ENCODE measurements around the gene MED16. TPM values are rescaled to one million over a fixed set of nuclear protein-coding genes. Genes with fewer than 3 reads are reported as not detected.

MED16 gene
- total RNA-seq, 1 donor from 2014 or later, result 74.2 TPM

GRCh38 chr19:913080-913748 lies 20.2 kb upstream of the MED16 start, which contains the start of gene R3HDM4:
TSS of gene R3HDM4 (minus strand) at chr19:913219. CDS start at chr19:913157, 62 bp downstream.
- Mint-ChIP-seq H3K4me1 (ENCODE audit: unreplicated experiment) (peaks cover 9% of the 10 kb centered on the region), H3K4me3 (peak within 1 kb of the TSS; percentile 85), H3K27ac (peak within 1 kb of the TSS; percentile 68), H3K36me3 (no peaks in the 10 kb centered on the region), H3K27me3 (peaks cover 8% of the 10 kb centered on the region), H3K9me3 (no peaks in the 10 kb centered on the region)
- TF ChIP-seq, protein P1, sequence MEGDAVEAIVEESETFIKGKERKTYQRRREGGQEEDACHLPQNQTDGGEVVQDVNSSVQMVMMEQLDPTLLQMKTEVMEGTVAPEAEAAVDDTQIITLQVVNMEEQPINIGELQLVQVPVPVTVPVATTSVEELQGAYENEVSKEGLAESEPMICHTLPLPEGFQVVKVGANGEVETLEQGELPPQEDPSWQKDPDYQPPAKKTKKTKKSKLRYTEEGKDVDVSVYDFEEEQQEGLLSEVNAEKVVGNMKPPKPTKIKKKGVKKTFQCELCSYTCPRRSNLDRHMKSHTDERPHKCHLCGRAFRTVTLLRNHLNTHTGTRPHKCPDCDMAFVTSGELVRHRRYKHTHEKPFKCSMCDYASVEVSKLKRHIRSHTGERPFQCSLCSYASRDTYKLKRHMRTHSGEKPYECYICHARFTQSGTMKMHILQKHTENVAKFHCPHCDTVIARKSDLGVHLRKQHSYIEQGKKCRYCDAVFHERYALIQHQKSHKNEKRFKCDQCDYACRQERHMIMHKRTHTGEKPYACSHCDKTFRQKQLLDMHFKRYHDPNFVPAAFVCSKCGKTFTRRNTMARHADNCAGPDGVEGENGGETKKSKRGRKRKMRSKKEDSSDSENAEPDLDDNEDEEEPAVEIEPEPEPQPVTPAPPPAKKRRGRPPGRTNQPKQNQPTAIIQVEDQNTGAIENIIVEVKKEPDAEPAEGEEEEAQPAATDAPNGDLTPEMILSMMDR (conservative IDR thresholded peaks at IDR 0.05), result no peak
- DNase-seq (ENCODE audit: extremely low spot score, unreplicated experiment), result no peak

DNA sequence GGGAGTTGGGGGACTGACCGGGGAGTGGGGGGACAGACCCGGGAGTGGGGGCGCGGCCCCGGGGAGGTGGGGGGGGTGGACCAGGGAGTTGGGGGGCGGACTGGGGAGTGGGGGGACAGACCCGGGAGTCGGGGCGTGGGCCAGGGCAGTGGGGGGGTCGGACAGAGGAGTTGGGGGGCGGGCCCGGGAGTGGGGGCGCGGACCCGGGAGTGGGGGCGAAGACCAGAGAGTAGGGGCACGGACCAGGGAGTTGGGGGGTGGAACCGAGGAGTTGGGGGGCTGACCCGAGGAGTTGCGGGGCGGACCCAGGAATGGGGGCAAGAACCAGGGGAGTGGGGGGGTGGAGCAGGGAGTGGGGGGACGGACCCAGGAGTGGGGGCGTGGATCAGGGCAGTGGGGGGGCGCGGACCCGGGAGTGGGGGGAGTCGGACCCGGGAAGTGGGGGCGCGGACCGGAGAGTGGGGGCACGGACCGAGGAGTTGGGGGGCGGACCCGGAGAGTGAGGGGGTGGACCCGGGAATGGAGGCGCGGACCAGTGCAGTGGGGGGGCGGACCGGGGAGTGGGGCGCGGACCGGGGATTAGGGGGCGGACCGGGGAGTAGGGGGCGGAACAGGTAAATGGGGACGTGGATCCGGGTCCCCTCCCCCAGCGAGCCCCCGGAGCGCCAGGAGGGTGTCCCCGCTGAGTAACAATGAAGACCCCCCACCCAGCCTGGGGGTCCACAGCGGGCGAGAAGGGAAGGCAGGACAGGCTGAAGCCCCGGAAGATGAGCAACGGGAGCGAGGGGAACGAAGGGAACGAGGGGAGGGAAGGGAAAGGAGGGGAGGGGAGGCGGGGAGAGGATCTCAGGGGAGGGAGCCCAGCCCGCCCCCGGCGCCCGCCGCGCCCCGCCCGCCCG lies 19.4 kb upstream of the MED16 start:
- Mint-ChIP-seq H3K27me3 (peaks cover 5% of the 10 kb centered on the region), H3K4me1 (ENCODE audit: unreplicated experiment) (peaks cover 9% of the 10 kb centered on the region), H3K27ac (no peak overlapping the region), H3K4me3 (peak overlapping the region; percentile 81), H3K9me3 (no peaks in the 10 kb centered on the region), H3K36me3 (no peaks in the 10 kb centered on the region)
- DNase-seq (ENCODE audit: extremely low spot score, unreplicated experiment), result no peak
- TF ChIP-seq, protein P1 (conservative IDR thresholded peaks at IDR 0.05), result no peak

- Mint-ChIP-seq H3K27ac (peak overlapping the region; percentile 62), H3K27me3 (peaks cover 5% of the 10 kb centered on the region)
- DNase-seq (ENCODE audit: extremely low spot score, unreplicated experiment), result no peak
Observed at GRCh38 chr19:911197-912033, 18.4 kb upstream of the MED16 start.

DNA sequence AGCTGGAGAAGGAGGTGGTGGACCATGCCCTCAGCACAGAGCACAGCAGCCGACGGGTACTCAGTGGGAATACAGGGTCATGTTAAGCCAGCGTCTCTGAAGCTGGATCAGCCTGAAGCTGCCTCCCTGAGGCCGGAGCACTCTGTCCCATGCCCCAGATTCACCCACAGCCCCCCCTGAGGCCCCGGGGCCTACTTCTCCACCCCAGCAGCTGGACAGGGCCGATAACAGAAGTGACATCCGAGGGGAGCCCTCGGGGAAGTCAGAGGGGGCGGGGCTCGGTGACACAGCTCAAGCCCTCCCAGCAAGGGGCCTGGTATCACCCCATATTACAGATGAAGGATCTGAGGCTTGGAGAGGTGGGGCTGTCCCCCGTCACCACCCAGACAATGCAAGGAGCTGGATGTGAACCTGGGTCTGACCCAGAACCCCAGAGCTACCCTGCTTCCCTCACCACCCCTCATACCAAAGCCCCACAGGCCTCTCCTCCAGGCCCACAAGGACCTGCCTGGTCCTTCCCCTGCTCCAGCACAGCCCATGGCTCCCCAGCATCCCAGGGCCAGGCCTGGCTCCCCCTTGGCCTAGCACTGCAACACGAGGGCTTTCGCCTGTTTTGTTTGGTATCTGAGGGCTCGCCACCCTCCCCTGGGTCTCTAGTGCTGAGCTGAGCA lies 14.3 kb upstream of the MED16 start:
- TF ChIP-seq, protein P1 (conservative IDR thresholded peaks at IDR 0.05), result no peak
- Mint-ChIP-seq H3K36me3 (no peaks in the 10 kb centered on the region), H3K4me3 (no peak overlapping the region), H3K27ac (no peak overlapping the region), H3K4me1 (ENCODE audit: unreplicated experiment) (peaks cover 12% of the 10 kb centered on the region), H3K9me3 (no peaks in the 10 kb centered on the region), H3K27me3 (no peaks in the 10 kb centered on the region)
- DNase-seq (ENCODE audit: extremely low spot score, unreplicated experiment), result no peak

More at GRCh38 chr19:911197-912033, 18.4 kb upstream of the MED16 start:
- TF ChIP-seq, protein P1 (conservative IDR thresholded peaks at IDR 0.05), result no peak
- Mint-ChIP-seq H3K36me3 (no peaks in the 10 kb centered on the region), H3K4me1 (ENCODE audit: unreplicated experiment) (peaks cover 9% of the 10 kb centered on the region), H3K9me3 (no peaks in the 10 kb centered on the region), H3K4me3 (peak overlapping the region; percentile 77)

DNA sequence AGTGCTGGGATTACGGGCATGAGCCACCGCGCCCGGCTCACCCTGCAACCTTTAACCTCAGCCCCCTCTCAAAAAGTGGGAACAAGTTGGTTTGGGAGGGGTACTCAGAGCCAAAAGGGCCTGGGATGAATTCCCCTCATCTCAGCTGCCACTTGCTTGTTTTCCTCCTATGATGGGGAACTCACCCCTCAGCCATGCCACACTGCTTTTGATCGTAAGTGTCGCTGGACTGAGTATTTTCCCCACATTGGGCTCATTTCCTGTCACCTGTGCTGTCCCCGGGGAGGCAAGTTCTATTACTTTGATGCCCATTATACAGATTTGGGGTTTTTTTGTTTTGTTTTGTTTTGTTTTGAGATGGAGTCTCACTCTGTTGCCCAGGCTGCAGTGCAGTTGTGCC lies 13.5 kb upstream of the MED16 start:
- no peaks in the 10 kb centered on the region for H3K27me3 Mint-ChIP-seq
- H3K9me3 Mint-ChIP-seq, result no peaks in the 10 kb centered on the region
- H3K36me3 Mint-ChIP-seq, result no peaks in the 10 kb centered on the region
- H3K4me3 Mint-ChIP-seq, result no peak overlapping the region
- peaks cover 12% of the 10 kb centered on the region for H3K4me1 Mint-ChIP-seq (ENCODE audit: unreplicated experiment)
- no peak for DNase-seq (ENCODE audit: extremely low spot score, unreplicated experiment)
- H3K27ac Mint-ChIP-seq, result no peak overlapping the region
- TF ChIP-seq, protein P1 (conservative IDR thresholded peaks at IDR 0.05), result no peak

All from type B pancreatic cell (in vitro differentiated cells).